Glomerular visceral epithelial cell (primary cell): ENCODE measurements around the gene KRTAP4-3.
"Not testable (repeated sequence)": the region's sequence is repeated elsewhere in the genome, so short reads cannot be mapped to it uniquely, and the experiment has no call there.

ENCODE experiments used
- DNase-seq: peaks from one replicate; pipeline ENCODE4 v3.0.0-alpha.2; 2016; ENCODE audit errors: extremely low spot score

The KRTAP4-3 gene

DNA sequence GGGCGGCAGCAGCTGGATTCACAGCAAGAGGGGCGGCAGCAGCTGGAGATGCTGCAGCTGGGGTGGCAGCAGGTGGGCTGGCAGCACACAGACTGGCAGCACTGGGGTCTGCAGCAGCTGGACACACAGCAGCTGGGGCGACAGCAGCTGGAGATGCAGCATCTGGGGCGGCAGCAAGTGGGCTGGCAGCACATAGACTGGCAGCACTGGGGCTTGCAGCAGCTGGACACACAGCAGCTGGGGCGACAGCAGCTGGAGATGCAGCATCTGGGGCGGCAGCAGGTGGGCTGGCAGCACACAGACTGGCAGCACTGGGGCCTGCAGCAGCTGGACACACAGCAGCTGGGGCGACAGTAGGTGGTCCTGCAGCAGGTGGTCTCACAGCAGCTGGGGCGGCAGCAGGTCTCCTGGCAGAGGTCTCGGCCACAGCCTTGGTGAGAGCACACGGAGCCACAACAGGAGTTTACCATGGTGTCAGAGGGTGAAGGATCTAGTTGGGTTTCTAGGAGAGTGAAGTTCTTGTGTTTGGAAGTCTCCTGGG, 50.1 kb downstream of the KRTAP4-3 start, which contains the start of gene KRTAP4-11:
KRTAP4-11 (minus strand) TSS at position 528 of the 541 bp plus-strand sequence; CDS start at position 470, 58 bp downstream.
- not testable (repeated sequence) for DNase-seq
